ENCODE data around the gene ADAP1. TPM values are rescaled to one million over a fixed set of nuclear protein-coding genes. Genes with fewer than 3 reads are reported as not detected.

Gene ADAP1
- total and polyA plus RNA-seq, 12 donors, result 0.29 to 60.2 (median 9.3) TPM

GRCh38 chr7:940599-941408 is 13.7 kb downstream of the ADAP1 start:
- Histone ChIP-seq H3K36me3 (replicated peaks in 1 of 2) (no peaks in the 10 kb centered on the region), H3K4me1 (replicated peaks in 1 of 2) (no peaks in the 10 kb centered on the region), H3K9me3 (replicated peaks in 1 of 3) (no peaks in the 10 kb centered on the region), H3K4me3 (no peak overlapping the region), H3K27ac (no peak overlapping the region), H3K27me3 (no peaks in the 10 kb centered on the region)
- WGBS, 4 donors, result 36 to 42% (median 40%) methylated on average over 2 of the region's 2 CpGs
- intact Hi-C loops (cut with DNase I), result no loop called here
- no peak for TF ChIP-seq CTCF (IDR thresholded peaks at IDR 0.05)
- TF ChIP-seq POLR2A (IDR thresholded peaks at IDR 0.05), result no peak
- DNase-seq, result no peak

- no peak for DNase-seq
- no peaks in the 10 kb centered on the region for H3K9me3 ChIP-seq (replicated peaks in 1 of 3)
- no peak overlapping the region for H3K27ac ChIP-seq
- no peak overlapping the region for H3K4me3 ChIP-seq
- no peaks in the 10 kb centered on the region for H3K36me3 ChIP-seq (replicated peaks in 1 of 2)
- H3K4me1 ChIP-seq (replicated peaks in 1 of 2), result no peaks in the 10 kb centered on the region
- intact Hi-C loops (cut with DNase I), result no loop called here
- WGBS, 4 donors, result 88 to 96% (median 92%) methylated on average over 4 of the region's 4 CpGs
- no peak for TF ChIP-seq CTCF (IDR thresholded peaks at IDR 0.05)
- no peak for TF ChIP-seq POLR2A (IDR thresholded peaks at IDR 0.05)
- no peaks in the 10 kb centered on the region for H3K27me3 ChIP-seq
These were observed 14.6 kb downstream of the ADAP1 start for GRCh38 chr7:939843-940242.

DNA sequence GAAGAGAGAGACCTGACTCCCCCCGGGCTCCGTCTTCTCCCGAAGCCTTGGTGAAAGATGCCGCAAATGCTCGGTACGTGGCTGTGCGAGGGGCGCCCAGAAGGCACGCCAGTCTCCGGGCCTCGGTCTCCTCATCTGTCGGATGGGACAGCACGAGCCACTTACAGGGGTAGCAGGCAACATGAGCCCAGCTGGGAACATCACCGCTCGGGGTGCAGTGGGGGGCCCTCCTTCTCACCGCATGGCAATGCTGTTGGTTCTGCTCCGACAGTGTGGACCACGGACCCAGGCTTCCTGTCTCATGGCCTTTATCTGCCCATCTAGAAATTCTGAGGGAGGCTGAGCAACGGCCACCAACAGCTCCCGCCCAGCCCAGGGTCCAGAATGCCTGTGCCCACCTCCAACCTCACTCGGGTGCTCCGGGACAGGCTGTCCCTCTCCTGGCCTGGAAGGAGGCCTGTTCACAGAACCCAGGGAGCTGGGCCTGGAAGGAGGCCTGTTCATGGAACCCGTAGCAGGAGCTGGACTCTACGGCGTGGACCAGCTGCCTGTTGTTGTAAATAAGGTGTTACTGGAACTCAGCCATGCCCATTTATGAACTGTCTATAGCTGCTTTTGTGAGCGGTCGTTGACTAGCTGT is 15.8 kb downstream of the ADAP1 start:
- DNase-seq, result no peak
- H3K9me3 ChIP-seq (replicated peaks in 1 of 3), result no peaks in the 10 kb centered on the region

More for the DNA sequence above, 15.8 kb downstream of the ADAP1 start:
- Histone ChIP-seq H3K4me1 (replicated peaks in 1 of 2) (no peaks in the 10 kb centered on the region), H3K4me3 (no peak overlapping the region), H3K27ac (no peak overlapping the region), H3K36me3 (replicated peaks in 1 of 2) (no peaks in the 10 kb centered on the region), H3K27me3 (no peaks in the 10 kb centered on the region)
- TF ChIP-seq POLR2A (IDR thresholded peaks at IDR 0.05), result no peak
- TF ChIP-seq CTCF (IDR thresholded peaks at IDR 0.05), result no peak
- 94 to 97% (median 96%) methylated on average over 14 to 27 of the region's 27 CpGs for WGBS, 4 donors
- intact Hi-C loops (cut with DNase I), result no loop called here

Measured in adrenal gland (tissue), 12 donors.